ENCODE measurements around the gene EPB41L2. TPM values are rescaled to one million over a fixed set of nuclear protein-coding genes. Genes with fewer than 3 reads are reported as not detected.

Gene EPB41L2
- total RNA-seq, 1 experiment from 2014 or later: 199 TPM

Other genes starting within 250 kb of the EPB41L2 start
- gene SMLR1, start 235.8 kb downstream of the EPB41L2 start, total RNA-seq (2021; ENCODE audit: unreplicated experiment): 0.08 TPM
- gene AKAP7, start 72.2 kb upstream of the EPB41L2 start, total RNA-seq (2021; ENCODE audit: unreplicated experiment): 3.2 TPM